GM12878 (cell line): ENCODE measurements around the gene SETBP1. TPM values are rescaled to one million over a fixed set of nuclear protein-coding genes. Genes with fewer than 3 reads are reported as not detected.

ENCODE experiments used
- ATAC-seq: fragments of 200-7000 bp; cut with Tn5 transposase; 3 replicates; pipeline ENCODE4 v1.9.1; 2020; ENCODE audit warnings: mild to moderate bottlenecking, moderate library complexity
- BruUV-seq: library from RNA; stranded (reverse); fragments of 400-500 nt; replicated peaks from 2 replicates; lab custom pipeline; 2021; lab: Mats Ljungman, UMichigan
- CTCF ChIA-PET: fragments of 300-600 bp; sonication (Branson Sonifier 250); formaldehyde crosslinking; extraction: SDS; loops from one replicate; lab custom pipeline; 2021; ENCODE audit warnings: inconsistent platforms; lab: Yijun Ruan, JAX
- POLR2A ChIA-PET: fragments of 350-600 bp; formaldehyde crosslinking; extraction: SDS; loops from one replicate; lab custom pipeline; 2021; ENCODE audit warnings: inconsistent platforms; lab: Charles Lee
- RAD21 ChIA-PET: fragments of 300-600 bp; sonication (Branson Sonifier 250); formaldehyde crosslinking; loops from one replicate; lab custom pipeline; 2023; ENCODE audit warnings: antibody characterized with exemption; ENCODE audit not compliant: unreplicated experiment; lab: Charles Lee
- SMC1A ChIA-PET: fragments of 300-600 bp; sonication (Branson Sonifier 250); formaldehyde crosslinking; loops from one replicate; lab custom pipeline; 2023; ENCODE audit not compliant: unreplicated experiment, uncharacterized antibody; lab: Charles Lee
- DNase-seq: peaks from one replicate; pipeline ENCODE4 v3.0.0-alpha.2; 2011; ENCODE audit warnings: low read depth, low spot score
- FAIRE-seq: peaks from 3 replicates; lab custom pipeline; 2011; peaks lifted over from hg19 to GRCh38; lab: Jason Lieb, UNC
- H2AFZ ChIP-seq: 2 replicates; pipeline ENCODE4 v1.6.0; 2011; ENCODE audit warnings: low read depth, low read length, control low read depth; ENCODE audit not compliant: control insufficient read depth
- H3K27ac ChIP-seq: 2 replicates; pipeline ENCODE4 v1.5.1; 2011; ENCODE audit warnings: control low read depth; ENCODE audit not compliant: control insufficient read depth, insufficient read depth
- H3K27me3 ChIP-seq, 2 experiments: replicated peaks in 1 of 2; 2 replicates each; pipeline versions ENCODE4 v1.6.0 to v1.6.1; 2011; ENCODE audit warnings: low read length in 1 of 2; ENCODE audit not compliant: control insufficient read depth in 2 of 2, insufficient read depth in 2 of 2
- H3K36me3 ChIP-seq, 2 experiments: 2 replicates each; pipeline ENCODE4 v1.5.1; 2011; ENCODE audit warnings: low read length in 1 of 2; ENCODE audit not compliant: control insufficient read depth in 2 of 2, insufficient read depth in 2 of 2
- H3K4me1 ChIP-seq: 2 replicates; pipeline ENCODE4 v1.6.1; 2011; ENCODE audit warnings: mild to moderate bottlenecking, low read length, moderate library complexity, mixed read lengths; ENCODE audit not compliant: control insufficient read depth, insufficient read depth
- H3K4me2 ChIP-seq: 2 replicates; pipeline ENCODE4 v1.6.0; 2011; ENCODE audit warnings: control low read depth; ENCODE audit not compliant: control insufficient read depth, insufficient read depth
- H3K4me3 ChIP-seq: fragments of 200-600 bp; sonication (generic); 2 replicates; pipeline ENCODE4 v1.5.1; 2016
- H3K79me2 ChIP-seq: 2 replicates; pipeline ENCODE4 v1.6.0; 2011; ENCODE audit warnings: low read length; ENCODE audit not compliant: control insufficient read depth, insufficient read depth
- H3K9ac ChIP-seq: 2 replicates; pipeline ENCODE4 v1.8.0; 2011; ENCODE audit warnings: low read length, control low read depth, mixed read lengths; ENCODE audit not compliant: control insufficient read depth, insufficient read depth
- H3K9me3 ChIP-seq: replicated peaks from 3 replicates; pipeline ENCODE4 v1.5.1; 2011; ENCODE audit warnings: mild to moderate bottlenecking, low read length; ENCODE audit not compliant: control insufficient read depth, insufficient read depth
- H4K20me1 ChIP-seq: 2 replicates; pipeline ENCODE4 v1.6.0; 2011; ENCODE audit not compliant: control insufficient read depth, insufficient read depth
- BCL3 ChIP-seq: IDR thresholded peaks from 2 replicates; pipeline ENCODE4 v1.6.1; 2011; ENCODE audit warnings: borderline replicate concordance, low read depth, mild to moderate bottlenecking, moderate library complexity, low read length; ENCODE audit not compliant: insufficient read depth, poor library complexity, severe bottlenecking
- CBX5 ChIP-seq: sonication (generic); IDR thresholded peaks from 2 replicates; pipeline ENCODE4 v1.6.1; 2016; ENCODE audit warnings: low read depth, moderate library complexity, mild to moderate bottlenecking, inconsistent platforms
- HCFC1 ChIP-seq: fragments of 150-350 bp; IDR thresholded peaks from 2 replicates; pipeline ENCODE4 v1.6.1; 2014; ENCODE audit warnings: low read length
- MTA2 ChIP-seq: fragments of 450-650 bp; IDR thresholded peaks from 2 replicates; pipeline ENCODE4 v1.6.1; 2016; ENCODE audit warnings: low read depth, mild to moderate bottlenecking, moderate library complexity
- RUNX3 ChIP-seq: IDR thresholded peaks from 2 replicates; pipeline ENCODE4 v1.6.1; 2012; ENCODE audit warnings: low read length, inconsistent platforms
- ZNF687 ChIP-seq: fragments of 450-650 bp; IDR thresholded peaks from 2 replicates; pipeline ENCODE4 v1.6.1; 2017; ENCODE audit warnings: mild to moderate bottlenecking, moderate library complexity
- WGBS: methylation state at CpG from one replicate; pipeline ENCODE4 v1.1.6; 2016; ENCODE audit warnings: low lambda C conversion rate; ENCODE audit not compliant: insufficient replicate concordance, insufficient coverage; ENCODE audit errors: missing lambda C conversion rate; 5-methylcytosine and 5-hydroxymethylcytosine counted together
- in situ Hi-C: fragments of 300-500 bp; cut with MboI; formaldehyde crosslinking; loops from 9 replicates; pipeline ENCODE4 v1.14.3; 2018; ENCODE audit warnings: mixed read lengths
- intact Hi-C: fragments of 100-400 bp; cut with micrococcal nuclease; formaldehyde crosslinking; loops from one replicate; pipeline ENCODE4 v1.14.2; 2022; ENCODE audit not compliant: unreplicated experiment
- polyA plus RNA-seq, 11 experiments: library from polyadenylated mRNA; depleted of rRNA in 4 of 11; unstranded in 6 of 11; stranded (reverse) in 5 of 11; fragments of >200 nt; fragmentation: Nextera tagmentation in 4 of 11; fragmentation: Illumina TruSeq in 1 of 11; extraction: Ambion mirVana in 4 of 11; extraction: Trizol in 1 of 11; gene quantifications; 1 replicate in 1 of 11; 2 replicates in 10 of 11; pipeline versions ENCODE4 v1.2.1 to v1.2.3, GENCODE V29; 2011 to 2016; ENCODE audit warnings: inconsistent platforms in 2 of 11, missing spikeins in 2 of 11, low read depth in 1 of 11
- total RNA-seq, 4 experiments: library from RNA; depleted of rRNA in 3 of 4; stranded (reverse); fragments of >200 nt in 3 of 4; fragmentation: Illumina TruSeq in 1 of 4; extraction: Trizol in 1 of 4; gene quantifications; 2 replicates each; pipeline versions ENCODE4 v1.2.1 to v1.2.3, GENCODE V29; 2013 to 2021

The SETBP1 gene
- total and polyA plus RNA-seq, 10 of the 15 experiments (the other 5 are each of a cell fraction or from before 2014, with no cell fraction given), result 0.99 to 29.7 (median 8.3) TPM

GRCh38 chr18:45044787-45045186 lies 364.1 kb downstream of the SETBP1 start:
- TF ChIP-seq ZNF687 (no peak), HCFC1 (no peak), CBX5 (no peak), RUNX3 (no peak), BCL3 (no peak), MTA2 (no peak)
- TF ChIP-seq, all 136 proteins: peak for 0
- BruUV-seq, result no TSS peak
- ChIA-PET POLR2A (no interaction called here), CTCF (interaction anchor here (0.8 to 1.8 kb wide), 4 partner anchors 13 to 166 kb away, joined by 3 to 4 read pairs (median 3); no protein-coding TSS in a partner anchor), RAD21 (no interaction called here), SMC1A (interaction anchor here (1.6 kb wide), 1 partner anchor 12 kb away, joined by 4 read pairs; no protein-coding TSS in a partner anchor)
- Histone ChIP-seq H3K4me1 (no peaks in the 10 kb centered on the region), H2AFZ (no peak overlapping the region), H4K20me1 (no peaks in the 10 kb centered on the region), H3K9ac (no peak overlapping the region), H3K79me2 (no peaks in the 10 kb centered on the region), H3K27me3 (no peaks in the 10 kb centered on the region), H3K9me3 (no peaks in the 10 kb centered on the region), H3K36me3 (no peaks in the 10 kb centered on the region), H3K4me3 (no peak overlapping the region), H3K4me2 (no peak overlapping the region), H3K27ac (no peak overlapping the region)
- intact Hi-C loops, result no loop called here
- no peak for DNase-seq
- WGBS, result 84% methylated on average over 7 of the region's 7 CpGs
- FAIRE-seq, result no peak
- in situ Hi-C loops, result no loop called here
- no peak for ATAC-seq
